K562 (cell line): ENCODE measurements around the gene KDF1. TPM values are rescaled to one million over a fixed set of nuclear protein-coding genes. Genes with fewer than 3 reads are reported as not detected.

Source experiments
- ADNP ChIP-seq: fragments of 200-800 bp; sonication (Bioruptor generic); IDR thresholded peaks from 2 replicates; pipeline ENCODE4 v1.6.1; 2016; ENCODE audit warnings: missing genetic modification characterization, missing compliant biosample characterization
- CHCHD3 ChIP-seq: fragments of 250-450 bp; sonication (Bioruptor Pico); IDR thresholded peaks from 2 replicates; pipeline ENCODE4 v2.1.2; 2022; ENCODE audit warnings: mild to moderate bottlenecking
- CHD7 ChIP-seq: fragments of 200-600 bp; sonication (generic); IDR thresholded peaks from one replicate; pipeline ENCODE4 v1.6.1; 2012; ENCODE audit warnings: mild to moderate bottlenecking, low read depth, low read length, inconsistent platforms
- MTA1 ChIP-seq: fragments of 450-650 bp; IDR thresholded peaks from 2 replicates; pipeline ENCODE4 v1.6.1; 2017; ENCODE audit warnings: borderline replicate concordance
- NCOA2 ChIP-seq, 2 experiments: fragments of 450-650 bp; IDR thresholded peaks; 2 replicates each; pipeline ENCODE4 v1.6.1; 2018; ENCODE audit warnings: mild to moderate bottlenecking in 2 of 2, moderate library complexity in 1 of 2; ENCODE audit not compliant: partially characterized antibody in 2 of 2
- SREBF2 ChIP-seq: sonication (generic); formaldehyde crosslinking; IDR thresholded peaks from 2 replicates; pipeline ENCODE4 v1.4.0; 2020; ENCODE audit warnings: mild to moderate bottlenecking, missing genetic modification reagents
- STAT6 ChIP-seq: sonication (generic); formaldehyde crosslinking; IDR thresholded peaks from 2 replicates; pipeline ENCODE4 v1.8.1; 2023; ENCODE audit warnings: mild to moderate bottlenecking, missing genetic modification reagents
- TCF3 ChIP-seq: sonication (generic); formaldehyde crosslinking; IDR thresholded peaks from 2 replicates; pipeline ENCODE4 v1.4.0; 2020; ENCODE audit warnings: mild to moderate bottlenecking, missing genetic modification reagents
- ZNF740 ChIP-seq, 3 experiments: fragments of 200-800 bp in 1 of 3; sonication (Bioruptor generic) in 1 of 3; sonication (generic) in 1 of 3; formaldehyde crosslinking in 1 of 3; IDR thresholded peaks; 2 replicates each; pipeline versions ENCODE4 v1.6.1 to v1.8.0; 2016 to 2022; ENCODE audit warnings: mild to moderate bottlenecking in 2 of 3, missing compliant biosample characterization in 2 of 3, missing genetic modification characterization in 2 of 3, missing genetic modification reagents in 1 of 3
- ZSCAN29 ChIP-seq: fragments of 450-650 bp; IDR thresholded peaks from 2 replicates; pipeline ENCODE4 v1.6.1; 2017
- polyA plus RNA-seq, 8 experiments: library from polyadenylated mRNA; depleted of rRNA in 4 of 8; stranded (reverse) in 5 of 8; unstranded in 3 of 8; fragments of >200 nt; fragmentation: Nextera tagmentation in 2 of 8; fragmentation: Illumina TruSeq in 1 of 8; extraction: Ambion mirVana in 2 of 8; extraction: Trizol in 1 of 8; gene quantifications; 2 replicates each; pipeline versions ENCODE4 v1.2.1 to v1.2.3, GENCODE V29; 2011 to 2014; ENCODE audit warnings: inconsistent platforms in 1 of 8, missing spikeins in 1 of 8
- total RNA-seq, 7 experiments: library from RNA; depleted of rRNA in 6 of 7; stranded (reverse); fragments of >200 nt in 6 of 7; fragmentation: Illumina TruSeq in 2 of 7; extraction: Trizol in 2 of 7; gene quantifications; 2 replicates each; pipeline versions ENCODE4 v1.2.1 to v1.2.3, GENCODE V29; 2011 to 2021; ENCODE audit warnings: low replicate concordance in 1 of 7

Gene KDF1
- total and polyA plus RNA-seq, 9 of the 15 experiments (the other 6 are each of a cell fraction or from before 2014, with no cell fraction given): 0.38 to 1.9 (median 0.83) TPM

GRCh38 chr1:26900001-26900814 lies 60.1 kb downstream of the KDF1 start, which contains the start of gene GPATCH3 (continued):
- TF ChIP-seq CHD7: no peak
- no peak for TF ChIP-seq ADNP (tag)
- no peak for TF ChIP-seq CHCHD3 (CRISPR knock-in tag)
- no peak for TF ChIP-seq ZNF740 (CRISPR knock-in tag; IDR thresholded peaks at IDR 0.05)
- TF ChIP-seq ZNF740 (tag; IDR thresholded peaks at IDR 0.05): no peak
- TF ChIP-seq MTA1: no peak
- no peak for TF ChIP-seq STAT6 (CRISPR knock-in tag)
- TF ChIP-seq SREBF2: no peak
- TF ChIP-seq ZSCAN29: no peak; the same call in 1 of the 2 replicates
- TF ChIP-seq NCOA2 (IDR thresholded peaks at IDR 0.05; ENCODE audit: partially characterized antibody in 2 of 2): no peak
- 0 out of 2 replicates have a peak, but pooled peaks have one; percentile 11 for TF ChIP-seq TCF3 (CRISPR knock-in tag)
